Measurements from ENCODE around the gene ALOXE3. TPM values are rescaled to one million over a fixed set of nuclear protein-coding genes. Genes with fewer than 3 reads are reported as not detected.
"Not testable (repeated sequence)": the region's sequence is repeated elsewhere in the genome, so short reads cannot be mapped to it uniquely, and the experiment has no call there.

ALOXE3 gene
- total RNA-seq, 2 donors from 2014 or later: not detected

DNA sequence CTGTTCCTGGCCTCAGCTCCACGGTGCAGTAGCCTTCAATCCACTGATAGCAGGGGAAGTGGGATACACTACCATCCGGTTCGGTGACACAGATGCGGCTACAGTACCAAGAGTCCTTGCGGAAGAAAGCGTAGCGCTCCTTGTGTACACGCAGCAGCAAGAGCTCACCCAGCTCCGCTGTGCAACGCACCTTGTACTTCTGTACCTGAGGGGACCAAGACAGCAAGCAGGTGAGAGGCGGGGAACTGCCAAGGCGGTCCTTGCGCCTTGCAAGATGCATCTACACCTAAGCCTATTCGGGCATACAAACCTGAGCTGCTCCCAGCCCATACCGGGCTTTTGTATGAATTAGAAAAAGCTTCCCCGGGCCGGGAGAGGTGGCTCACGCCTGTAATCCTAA lies 1.5 kb downstream of the ALOXE3 start:
- no peaks in the 10 kb centered on the region for H3K9me3 ChIP-seq
- H3K27me3 ChIP-seq (replicated peaks; ENCODE audit: insufficient read depth): peaks cover 12% of the 10 kb centered on the region
- H3K4me3 ChIP-seq: no peak overlapping the region
- H3K4me1 ChIP-seq (ENCODE audit: control insufficient read depth in 1 of 2, low read depth in 2 of 2): peaks cover 21 to 29% of the 10 kb centered on the region in 2 donors
- ATAC-seq (ENCODE audit: insufficient number of reproducible peaks, low FRiP score, low read depth): no peak
- H3K36me3 ChIP-seq: no peaks in the 10 kb centered on the region
- TF ChIP-seq, protein P1, sequence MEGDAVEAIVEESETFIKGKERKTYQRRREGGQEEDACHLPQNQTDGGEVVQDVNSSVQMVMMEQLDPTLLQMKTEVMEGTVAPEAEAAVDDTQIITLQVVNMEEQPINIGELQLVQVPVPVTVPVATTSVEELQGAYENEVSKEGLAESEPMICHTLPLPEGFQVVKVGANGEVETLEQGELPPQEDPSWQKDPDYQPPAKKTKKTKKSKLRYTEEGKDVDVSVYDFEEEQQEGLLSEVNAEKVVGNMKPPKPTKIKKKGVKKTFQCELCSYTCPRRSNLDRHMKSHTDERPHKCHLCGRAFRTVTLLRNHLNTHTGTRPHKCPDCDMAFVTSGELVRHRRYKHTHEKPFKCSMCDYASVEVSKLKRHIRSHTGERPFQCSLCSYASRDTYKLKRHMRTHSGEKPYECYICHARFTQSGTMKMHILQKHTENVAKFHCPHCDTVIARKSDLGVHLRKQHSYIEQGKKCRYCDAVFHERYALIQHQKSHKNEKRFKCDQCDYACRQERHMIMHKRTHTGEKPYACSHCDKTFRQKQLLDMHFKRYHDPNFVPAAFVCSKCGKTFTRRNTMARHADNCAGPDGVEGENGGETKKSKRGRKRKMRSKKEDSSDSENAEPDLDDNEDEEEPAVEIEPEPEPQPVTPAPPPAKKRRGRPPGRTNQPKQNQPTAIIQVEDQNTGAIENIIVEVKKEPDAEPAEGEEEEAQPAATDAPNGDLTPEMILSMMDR (IDR thresholded peaks at IDR 0.05): no peak
- no peak overlapping the region for H3K27ac ChIP-seq
- no peak for DNase-seq (ENCODE audit: low spot score)

DNA sequence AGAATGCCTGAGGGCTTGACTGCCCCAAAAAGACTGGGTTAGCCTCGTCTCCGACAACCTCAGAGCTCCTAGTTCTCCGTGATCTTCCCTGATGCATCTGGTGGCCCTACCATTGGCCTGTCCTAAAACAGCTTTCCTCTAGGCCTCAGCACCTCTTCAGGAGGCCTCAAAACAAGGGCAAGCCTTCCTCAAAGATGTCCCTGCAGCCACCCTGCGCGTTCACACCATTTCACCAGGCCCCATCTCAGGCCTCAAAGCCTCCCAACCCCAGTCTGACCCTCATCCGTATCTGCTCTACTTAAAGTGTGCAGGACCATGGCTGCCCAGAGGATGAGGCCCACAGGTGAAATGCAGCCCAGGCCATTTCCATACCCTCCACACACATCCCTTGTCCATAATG lies 7.4 kb downstream of the ALOXE3 start:
- Histone ChIP-seq H3K4me3 (no peak overlapping the region), H3K27ac (no peak overlapping the region), H3K4me1 (ENCODE audit: control insufficient read depth in 1 of 2, low read depth in 2 of 2) (peaks cover 0 to 7% of the 10 kb centered on the region in 2 donors), H3K27me3 (replicated peaks; ENCODE audit: insufficient read depth) (peaks cover 2% of the 10 kb centered on the region), H3K9me3 (no peaks in the 10 kb centered on the region), H3K36me3 (no peaks in the 10 kb centered on the region)
- DNase-seq (ENCODE audit: low spot score): no peak
- TF ChIP-seq, protein P1 (IDR thresholded peaks at IDR 0.05): no peak
- ATAC-seq (ENCODE audit: insufficient number of reproducible peaks, low FRiP score, low read depth): no peak

DNA sequence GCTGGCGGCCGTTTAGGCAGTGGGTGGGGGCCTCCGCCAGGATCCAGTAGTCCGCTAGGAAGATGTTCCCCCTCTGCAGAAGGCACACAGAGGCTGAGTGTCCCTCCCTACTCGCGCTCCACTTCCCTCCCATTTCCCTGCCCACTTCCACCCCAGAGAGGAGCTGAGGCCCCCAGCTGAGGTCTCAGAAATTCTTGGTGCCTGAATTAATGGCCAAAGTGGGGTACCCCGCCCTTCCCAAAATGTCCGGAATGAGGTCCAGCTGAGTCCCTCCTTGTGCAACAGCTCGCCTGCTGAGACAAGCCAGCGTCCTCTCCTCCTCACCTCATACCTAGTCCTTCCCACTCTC lies 7.9 kb downstream of the ALOXE3 start:
- ATAC-seq (ENCODE audit: insufficient number of reproducible peaks, low FRiP score, low read depth) (no peak), DNase-seq (ENCODE audit: low spot score) (no peak)
- no peak overlapping the region for H3K4me3 ChIP-seq
- H3K27ac ChIP-seq: no peak overlapping the region
- H3K9me3 ChIP-seq: no peaks in the 10 kb centered on the region
- TF ChIP-seq, protein P1 (IDR thresholded peaks at IDR 0.05): no peak
- H3K4me1 ChIP-seq (ENCODE audit: control insufficient read depth in 1 of 2, low read depth in 2 of 2): peaks cover 0 to 7% of the 10 kb centered on the region in 2 donors
- H3K27me3 ChIP-seq (replicated peaks; ENCODE audit: insufficient read depth): no peaks in the 10 kb centered on the region
- no peaks in the 10 kb centered on the region for H3K36me3 ChIP-seq

DNA sequence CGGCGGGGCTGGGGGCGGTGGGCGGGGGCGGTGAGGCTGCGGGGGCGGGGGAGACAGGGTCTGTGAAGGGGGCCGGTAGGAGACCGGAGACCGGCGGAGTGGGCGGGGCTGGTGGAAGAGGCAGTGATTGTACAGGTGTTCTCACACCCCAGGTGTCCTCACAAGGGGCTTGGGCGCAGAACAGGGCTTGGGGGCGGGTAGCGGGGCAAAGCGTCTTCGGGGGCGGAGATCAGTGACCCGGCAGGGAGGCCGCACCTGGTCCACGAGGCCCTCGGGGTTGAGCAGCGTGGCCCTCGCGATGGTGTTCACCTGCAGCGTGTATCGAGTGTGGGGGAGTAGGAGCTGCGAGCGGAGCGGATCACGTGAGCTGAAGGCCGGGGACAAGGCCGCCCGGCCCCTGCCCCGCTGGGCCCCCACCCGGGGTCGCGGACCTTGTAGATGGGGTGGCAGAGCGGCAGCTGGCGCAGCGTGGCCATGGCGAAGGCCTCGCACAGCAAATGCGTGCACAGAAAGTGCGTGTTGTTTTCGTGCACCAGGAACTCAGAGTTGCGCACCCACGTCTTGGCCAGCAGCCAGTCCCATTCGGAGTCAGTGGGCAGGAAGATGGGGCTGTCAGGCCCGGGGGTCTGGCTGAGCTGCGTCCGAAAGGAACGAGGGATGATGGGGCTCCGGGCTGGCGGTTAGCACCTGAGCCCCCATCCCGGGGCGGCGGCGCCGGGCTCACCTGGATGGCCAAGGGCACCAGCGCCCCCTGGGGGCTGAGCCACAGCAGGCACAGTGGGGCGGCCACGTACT lies 8.5 kb downstream of the ALOXE3 start:
- TF ChIP-seq, protein P1 (IDR thresholded peaks at IDR 0.05): peak; percentile 68
- Histone ChIP-seq H3K27me3 (replicated peaks; ENCODE audit: insufficient read depth) (no peaks in the 10 kb centered on the region), H3K4me1 (ENCODE audit: control insufficient read depth in 1 of 2, low read depth in 2 of 2) (peaks cover 0 to 7% of the 10 kb centered on the region in 2 donors), H3K27ac (no peak overlapping the region), H3K4me3 (peak overlapping the region; percentile 51), H3K36me3 (no peaks in the 10 kb centered on the region), H3K9me3 (no peaks in the 10 kb centered on the region)
- ATAC-seq (ENCODE audit: insufficient number of reproducible peaks, low FRiP score, low read depth) (no peak), DNase-seq (ENCODE audit: low spot score) (no peak)

DNA sequence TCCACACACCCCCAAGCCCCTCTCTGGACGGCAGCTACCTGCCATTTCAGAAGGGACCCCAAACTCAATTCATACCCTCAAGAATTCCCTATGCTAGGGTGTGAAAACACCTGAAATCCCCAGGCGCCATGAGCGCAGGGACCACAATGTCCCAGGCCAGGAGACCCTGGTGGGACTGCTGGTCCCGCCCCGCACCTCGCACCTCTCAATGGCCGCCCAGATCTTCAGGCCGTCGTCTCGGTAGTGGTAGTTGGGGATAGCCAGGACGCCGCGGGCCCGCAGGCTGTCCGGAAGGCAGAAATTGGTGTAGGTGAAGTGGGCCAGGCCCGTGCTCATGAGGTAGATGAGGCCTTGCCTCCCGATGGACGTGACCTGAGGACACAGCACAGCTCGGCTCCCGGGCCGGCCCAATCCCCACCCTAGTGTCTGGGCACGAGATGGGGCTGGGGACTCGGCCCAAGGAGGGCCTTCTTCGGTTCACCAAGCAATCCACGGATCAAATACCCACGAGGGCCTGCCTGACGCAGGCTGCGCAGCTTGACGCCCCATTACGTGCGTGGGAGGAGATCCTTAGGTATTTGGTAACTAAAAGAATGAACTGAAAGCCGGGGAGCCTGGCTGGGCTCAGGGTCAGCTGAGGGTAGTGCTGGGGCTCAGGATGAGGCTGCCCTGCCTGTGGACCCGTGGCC lies 9.2 kb downstream of the ALOXE3 start:
- TF ChIP-seq, protein P1 (IDR thresholded peaks at IDR 0.05): no peak
- H3K36me3 ChIP-seq: no peaks in the 10 kb centered on the region
- DNase-seq (ENCODE audit: low spot score): no peak
- H3K27me3 ChIP-seq (replicated peaks; ENCODE audit: insufficient read depth): no peaks in the 10 kb centered on the region
- peaks cover 0 to 7% of the 10 kb centered on the region in 2 donors for H3K4me1 ChIP-seq (ENCODE audit: control insufficient read depth in 1 of 2, low read depth in 2 of 2)
- no peaks in the 10 kb centered on the region for H3K9me3 ChIP-seq
- H3K4me3 ChIP-seq: no peak overlapping the region
- H3K27ac ChIP-seq: no peak overlapping the region
- no peak for ATAC-seq (ENCODE audit: insufficient number of reproducible peaks, low FRiP score, low read depth)

DNA sequence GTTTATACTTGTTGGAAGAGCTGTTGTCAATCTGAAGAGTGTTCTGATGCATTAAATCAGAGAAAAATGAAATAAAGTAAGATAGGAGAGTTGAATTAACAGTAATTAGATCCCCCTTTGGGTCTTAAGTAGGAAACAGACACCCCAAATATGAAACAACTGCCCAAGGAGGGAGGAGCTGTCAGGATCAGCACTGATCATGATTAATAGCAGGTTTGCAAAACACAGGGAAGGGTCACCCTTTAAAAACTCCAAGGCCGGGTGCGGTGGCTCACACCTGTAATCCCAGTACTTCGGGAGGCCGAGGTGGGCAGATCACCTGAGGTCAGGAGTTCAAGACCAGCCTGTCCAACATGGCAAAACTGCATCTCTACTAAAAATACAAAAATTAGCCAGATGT lies 11.3 kb downstream of the ALOXE3 start:
- H3K27me3 ChIP-seq (replicated peaks; ENCODE audit: insufficient read depth); DNase-seq (ENCODE audit: low spot score); H3K27ac ChIP-seq; ATAC-seq (ENCODE audit: insufficient number of reproducible peaks, low FRiP score, low read depth); H3K36me3 ChIP-seq; H3K4me1 ChIP-seq (ENCODE audit: control insufficient read depth in 1 of 2, low read depth in 2 of 2); H3K9me3 ChIP-seq; H3K4me3 ChIP-seq: not testable (repeated sequence)
